Gastrocnemius medialis (tissue), 4 donors: ENCODE measurements around the gene MYO1E. TPM values are rescaled to one million over a fixed set of nuclear protein-coding genes. Genes with fewer than 3 reads are reported as not detected.

Source experiments
- ATAC-seq, 2 donors: fragments of 150-250 bp; one replicate each; pipeline ENCODE4 v1.9.1; 2016
- DNase-seq, 2 donors: peaks; one replicate each; pipeline ENCODE4 v3.0.0-alpha.2; 2019
- H3K27ac ChIP-seq, 4 donors: fragments of 200-600 bp; sonication (generic); 1 replicate in 1 of 4; 2 replicates in 3 of 4; pipeline ENCODE4 v1.5.1; 2016 to 2018; ENCODE audit warnings: mild to moderate bottlenecking in 2 of 4, moderate library complexity in 1 of 4
- H3K27me3 ChIP-seq, 3 donors: fragments of 200-600 bp; sonication (generic) in 2 of 3; 1 replicate in 1 of 3; 2 replicates in 2 of 3; pipeline versions ENCODE4 v1.5.1 to v1.6.0; 2016 to 2019; ENCODE audit warnings: mild to moderate bottlenecking in 1 of 3, moderate library complexity in 1 of 3
- H3K36me3 ChIP-seq, 2 donors: fragments of 200-600 bp; sonication (generic) in 1 of 2; one replicate each; pipeline ENCODE4 v1.5.1; 2017 to 2018
- H3K4me1 ChIP-seq, 2 donors: fragments of 200-600 bp; sonication (generic) in 1 of 2; one replicate each; pipeline ENCODE4 v1.5.1; 2016 to 2017; ENCODE audit warnings: mild to moderate bottlenecking in 2 of 2
- H3K4me3 ChIP-seq, 4 donors: fragments of 200-600 bp; sonication (generic) in 3 of 4; 1 replicate in 1 of 4; 2 replicates in 3 of 4; pipeline ENCODE4 v1.5.1; 2016 to 2019; ENCODE audit warnings: mild to moderate bottlenecking in 2 of 4
- H3K9me3 ChIP-seq, 3 donors: fragments of 200-600 bp; sonication (generic) in 2 of 3; 1 replicate in 1 of 3; 2 replicates in 2 of 3; pipeline ENCODE4 v1.5.1; 2016 to 2019
- CTCF ChIP-seq, 5 experiments: fragments of 450-650 bp in 3 of 5; fragments of 200-600 bp in 2 of 5; sonication (generic) in 2 of 5; IDR thresholded peaks in 4 of 5; conservative IDR thresholded peaks in 1 of 5; 1 replicate in 4 of 5; 2 replicates in 1 of 5; pipeline ENCODE4 v1.5.1; 2016 to 2019; ENCODE audit warnings: antibody characterized with exemption in 5 of 5, mild to moderate bottlenecking in 3 of 5, moderate library complexity in 3 of 5
- POLR2A ChIP-seq, 2 donors: fragments of 450-650 bp; IDR thresholded peaks; one replicate each; pipeline ENCODE4 v1.6.1; 2017; ENCODE audit warnings: antibody characterized with exemption in 2 of 2, mild to moderate bottlenecking in 2 of 2, moderate library complexity in 2 of 2
- in situ Hi-C, 4 donors: fragments of 200-750 bp; cut with MboI; loops; one replicate each; pipeline versions ENCODE4 v1.15.0 to v1.8.0; 2017; ENCODE audit warnings: low sequenced_read_pairs in 4 of 4
- intact Hi-C: fragments of 100-400 bp; cut with DNase I; formaldehyde crosslinking; loops from one replicate; pipeline ENCODE4 v1.15.1; 2023; ENCODE audit warnings: low total_unique reads
- total RNA-seq, 4 donors: library from RNA; depleted of rRNA; stranded (reverse); fragments of >200 nt; gene quantifications; one replicate each; pipeline versions ENCODE4 v1.1.0 to v1.2.3, GENCODE V29; 2016

Gene MYO1E
- total RNA-seq, 4 donors from 2014 or later = 12.8 to 39.6 (median 30.7) TPM

- H3K9me3 ChIP-seq = no peaks in the 10 kb centered on the region
- ATAC-seq (no peak), DNase-seq (no peak)
- intact Hi-C loops (loop anchor here (10.0 kb wide), 1 partner anchor 242 kb away; no protein-coding TSS in a partner anchor), in situ Hi-C loops (no loop called here)
- no peaks in the 10 kb centered on the region for H3K4me1 ChIP-seq
- no peak overlapping the region for H3K27ac ChIP-seq
- no peak overlapping the region for H3K4me3 ChIP-seq
- no peaks in the 10 kb centered on the region for H3K36me3 ChIP-seq
- no peak for TF ChIP-seq CTCF (IDR thresholded peaks at IDR 0.05 in 4 of 5, conservative IDR thresholded peaks at IDR 0.05 in 1 of 5)
- no peak for TF ChIP-seq POLR2A (IDR thresholded peaks at IDR 0.05)
- peaks cover 0 to 3% (median 0%) of the 10 kb centered on the region in 3 donors for H3K27me3 ChIP-seq
Measured at GRCh38 chr15:59416816-59417215, 44.1 kb upstream of the MYO1E start.

GRCh38 chr15:59413577-59413976, 40.9 kb upstream of the MYO1E start:
- Histone ChIP-seq H3K27ac (no peak overlapping the region), H3K4me1 (no peaks in the 10 kb centered on the region), H3K9me3 (no peaks in the 10 kb centered on the region), H3K27me3 (peaks cover 0 to 3% (median 0%) of the 10 kb centered on the region in 3 donors), H3K36me3 (no peaks in the 10 kb centered on the region), H3K4me3 (no peak overlapping the region)
- DNase-seq (no peak), ATAC-seq (no peak)
- in situ Hi-C loops = no loop called here
- TF ChIP-seq CTCF (IDR thresholded peaks at IDR 0.05 in 4 of 5, conservative IDR thresholded peaks at IDR 0.05 in 1 of 5) (no peak), POLR2A (IDR thresholded peaks at IDR 0.05) (no peak)
- intact Hi-C loops = loop anchor here (10.0 kb wide), 1 partner anchor 239 kb away; no protein-coding TSS in a partner anchor

GRCh38 chr15:59410391-59410896, 37.8 kb upstream of the MYO1E start:
- H3K36me3 ChIP-seq = no peaks in the 10 kb centered on the region
- TF ChIP-seq POLR2A (IDR thresholded peaks at IDR 0.05) (no peak), CTCF (IDR thresholded peaks at IDR 0.05 in 4 of 5, conservative IDR thresholded peaks at IDR 0.05 in 1 of 5) (no peak)
- H3K4me3 ChIP-seq = no peak overlapping the region
- ATAC-seq (no peak), DNase-seq (no peak)
- no peaks in the 10 kb centered on the region for H3K27me3 ChIP-seq
- in situ Hi-C loops = no loop called here
- H3K9me3 ChIP-seq = no peaks in the 10 kb centered on the region
- intact Hi-C loops = loop anchor here (10.0 kb wide), 1 partner anchor 236 kb away; no protein-coding TSS in a partner anchor
- H3K4me1 ChIP-seq = no peaks in the 10 kb centered on the region
- H3K27ac ChIP-seq = no peak overlapping the region

GRCh38 chr15:59407946-59408345, 35.3 kb upstream of the MYO1E start:
- intact Hi-C loops = no loop called here
- in situ Hi-C loops = no loop called here
- Histone ChIP-seq H3K4me1 (no peaks in the 10 kb centered on the region), H3K36me3 (no peaks in the 10 kb centered on the region), H3K9me3 (no peaks in the 10 kb centered on the region), H3K27me3 (no peaks in the 10 kb centered on the region), H3K27ac (no peak overlapping the region), H3K4me3 (no peak overlapping the region)
- no peak for DNase-seq
- no peak for ATAC-seq
- no peak for TF ChIP-seq POLR2A (IDR thresholded peaks at IDR 0.05)
- TF ChIP-seq CTCF (IDR thresholded peaks at IDR 0.05 in 4 of 5, conservative IDR thresholded peaks at IDR 0.05 in 1 of 5) = no peak

- H3K27me3 ChIP-seq = no peaks in the 10 kb centered on the region
- no peak for TF ChIP-seq CTCF (IDR thresholded peaks at IDR 0.05 in 4 of 5, conservative IDR thresholded peaks at IDR 0.05 in 1 of 5)
- H3K9me3 ChIP-seq = no peaks in the 10 kb centered on the region
- no peak overlapping the region for H3K27ac ChIP-seq
- intact Hi-C loops (no loop called here), in situ Hi-C loops (no loop called here)
- no peak for ATAC-seq
- H3K36me3 ChIP-seq = no peaks in the 10 kb centered on the region
- no peaks in the 10 kb centered on the region for H3K4me1 ChIP-seq
- no peak for DNase-seq
- no peak overlapping the region for H3K4me3 ChIP-seq
Measured at GRCh38 chr15:59406446-59406845, 33.8 kb upstream of the MYO1E start.
